ENCODE data around the gene BLOC1S1.
"Not testable (repeated sequence)": the region's sequence is repeated elsewhere in the genome, so short reads cannot be mapped to it uniquely, and the experiment has no call there.

- TF ChIP-seq, protein P1, sequence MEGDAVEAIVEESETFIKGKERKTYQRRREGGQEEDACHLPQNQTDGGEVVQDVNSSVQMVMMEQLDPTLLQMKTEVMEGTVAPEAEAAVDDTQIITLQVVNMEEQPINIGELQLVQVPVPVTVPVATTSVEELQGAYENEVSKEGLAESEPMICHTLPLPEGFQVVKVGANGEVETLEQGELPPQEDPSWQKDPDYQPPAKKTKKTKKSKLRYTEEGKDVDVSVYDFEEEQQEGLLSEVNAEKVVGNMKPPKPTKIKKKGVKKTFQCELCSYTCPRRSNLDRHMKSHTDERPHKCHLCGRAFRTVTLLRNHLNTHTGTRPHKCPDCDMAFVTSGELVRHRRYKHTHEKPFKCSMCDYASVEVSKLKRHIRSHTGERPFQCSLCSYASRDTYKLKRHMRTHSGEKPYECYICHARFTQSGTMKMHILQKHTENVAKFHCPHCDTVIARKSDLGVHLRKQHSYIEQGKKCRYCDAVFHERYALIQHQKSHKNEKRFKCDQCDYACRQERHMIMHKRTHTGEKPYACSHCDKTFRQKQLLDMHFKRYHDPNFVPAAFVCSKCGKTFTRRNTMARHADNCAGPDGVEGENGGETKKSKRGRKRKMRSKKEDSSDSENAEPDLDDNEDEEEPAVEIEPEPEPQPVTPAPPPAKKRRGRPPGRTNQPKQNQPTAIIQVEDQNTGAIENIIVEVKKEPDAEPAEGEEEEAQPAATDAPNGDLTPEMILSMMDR (IDR thresholded peaks at IDR 0.05 in 4 of 5, conservative IDR thresholded peaks at IDR 0.05 in 1 of 5), result not testable (repeated sequence)
- not testable (repeated sequence) for TF ChIP-seq POLR2A (IDR thresholded peaks at IDR 0.05)
Measured at GRCh38 chr12:55758575-55758974, 42.7 kb downstream of the BLOC1S1 start.

Data from gastrocnemius medialis (tissue), 4 donors.